ENCODE results near the gene BCL3.

BCL3 gene

GRCh38 chr19:44807652-44808462, 59.3 kb downstream of the BCL3 start:
- Mint-ChIP-seq H3K27me3 (ENCODE audit: low read depth) (no peaks in the 10 kb centered on the region), H3K9me3 (no peaks in the 10 kb centered on the region), H3K4me3 (peak overlapping the region; percentile 86 to 88 (median 88)), H3K36me3 (ENCODE audit: low read depth) (peaks cover 7% of the 10 kb centered on the region), H3K4me1 (peaks cover 45% of the 10 kb centered on the region), H3K27ac (peak overlapping the region; percentile 95 to 99 (median 95))
- peak; percentile 26 to 52 (median 34) for TF ChIP-seq CTCF (IDR thresholded peaks at IDR 0.05; ENCODE audit: unreplicated experiment in 3 of 3)

GRCh38 chr19:44808463-44809371, 60.2 kb downstream of the BCL3 start, which contains the start of gene BCAM:
Gene BCAM, plus strand, starts transcription at chr19:44809103. Its CDS starts 22 bp downstream, at chr19:44809125.
- no peaks in the 10 kb centered on the region for H3K27me3 Mint-ChIP-seq (ENCODE audit: low read depth)
- TF ChIP-seq CTCF (IDR thresholded peaks at IDR 0.05; ENCODE audit: unreplicated experiment in 3 of 3), result no peak
- H3K9me3 Mint-ChIP-seq, result no peaks in the 10 kb centered on the region
- peak within 1 kb of the TSS; percentile 95 to 99 (median 95) for H3K27ac Mint-ChIP-seq
- peaks cover 10% of the 10 kb centered on the region for H3K36me3 Mint-ChIP-seq (ENCODE audit: low read depth)
- H3K4me1 Mint-ChIP-seq, result peaks cover 48% of the 10 kb centered on the region
- peak within 1 kb of the TSS; percentile 87 to 88 (median 88) for H3K4me3 Mint-ChIP-seq

Measured in nephron (organoid).